Sigmoid colon (tissue), 7 donors: ENCODE results near the gene ITM2B. TPM values are rescaled to one million over a fixed set of nuclear protein-coding genes. Genes with fewer than 3 reads are reported as not detected.
A peak's percentile ranks its signal among the peaks of the same experiment; 100 is the strongest.

ENCODE experiments used
- DNase-seq: peaks from one replicate; pipeline ENCODE4 v3.0.0-alpha.2; 2019
- H3K27ac ChIP-seq, 4 donors: fragments of 200-600 bp; sonication (generic); one replicate each; pipeline ENCODE4 v1.5.1; 2016 to 2019; ENCODE audit warnings: mild to moderate bottlenecking in 1 of 4
- H3K27me3 ChIP-seq, 3 donors: fragments of 200-600 bp; sonication (generic); one replicate each; pipeline ENCODE4 v1.5.1; 2019; ENCODE audit warnings: mild to moderate bottlenecking in 1 of 3
- H3K36me3 ChIP-seq, 4 donors: fragments of 200-600 bp; sonication (generic); one replicate each; pipeline ENCODE4 v1.5.1; 2016 to 2019
- H3K4me1 ChIP-seq, 4 donors: fragments of 200-600 bp; sonication (generic); one replicate each; pipeline ENCODE4 v1.5.1; 2017 to 2019
- H3K4me3 ChIP-seq, 4 donors: fragments of 200-600 bp; sonication (generic); one replicate each; pipeline ENCODE4 v1.5.1; 2017 to 2019; ENCODE audit warnings: mild to moderate bottlenecking in 2 of 4, moderate library complexity in 1 of 4
- H3K9me3 ChIP-seq, 4 donors: fragments of 200-600 bp in 3 of 4; sonication (generic) in 3 of 4; one replicate each; pipeline versions ENCODE4 v1.5.1 to v1.6.1; 2013 to 2019
- CTCF ChIP-seq, 4 experiments: fragments of 450-650 bp in 3 of 4; fragments of 200-600 bp in 1 of 4; IDR thresholded peaks; one replicate each; pipeline ENCODE4 v1.5.1; 2016 to 2019; ENCODE audit warnings: antibody characterized with exemption in 4 of 4, mild to moderate bottlenecking in 3 of 4, moderate library complexity in 2 of 4
- EP300 ChIP-seq, 4 donors: sonication (generic); formaldehyde crosslinking; IDR thresholded peaks; one replicate each; pipeline ENCODE4 v1.6.1; 2017; ENCODE audit warnings: antibody characterized with exemption in 4 of 4
- POLR2A ChIP-seq, 2 donors: fragments of 450-650 bp; IDR thresholded peaks; one replicate each; pipeline ENCODE4 v1.6.1; 2016; ENCODE audit warnings: antibody characterized with exemption in 2 of 2, mild to moderate bottlenecking in 2 of 2, moderate library complexity in 2 of 2
- POLR2AphosphoS5 ChIP-seq, 4 donors: sonication (generic); formaldehyde crosslinking; IDR thresholded peaks; one replicate each; pipeline ENCODE4 v1.6.1; 2017; ENCODE audit warnings: antibody characterized with exemption in 4 of 4
- WGBS, 2 donors: extraction: QIAGEN DNeasy Blood & Tissue Kit; methylation state at CpG; one replicate each; pipeline ENCODE4 v1.1.7; 2013; 5-methylcytosine and 5-hydroxymethylcytosine counted together
- intact Hi-C: fragments of 100-400 bp; cut with DNase I; formaldehyde crosslinking; loops from one replicate; pipeline ENCODE4 v1.15.1; 2023
- polyA plus RNA-seq, 3 donors: library from polyadenylated mRNA; stranded (reverse); fragments of 200-250 nt; gene quantifications; one replicate each; pipeline ENCODE4 v1.2.3, GENCODE V29; 2013
- total RNA-seq, 4 donors: library from RNA; depleted of rRNA; stranded (reverse); fragments of >200 nt; gene quantifications; one replicate each; pipeline ENCODE4 v1.1.0, GENCODE V29; 2016
- donor health status: healthy with polysubstance abuse.
- donor health status: Bipolar disorder and iron deficiency.
- donor health status: healthy.

Gene ITM2B
- total and polyA plus RNA-seq, 7 donors = 147 to 478 (median 285) TPM

- 88 to 93% methylated on average over 2 of the region's 2 CpGs for WGBS, 2 donors
- TF ChIP-seq POLR2A (IDR thresholded peaks at IDR 0.05) (no peak), POLR2AphosphoS5 (IDR thresholded peaks at IDR 0.05) (no peak), CTCF (IDR thresholded peaks at IDR 0.05) (no peak), EP300 (IDR thresholded peaks at IDR 0.05) (no peak)
- Histone ChIP-seq H3K4me3 (no peak overlapping the region), H3K4me1 (peaks cover 2 to 7% (median 4%) of the 10 kb centered on the region in 4 donors), H3K27ac (no peak overlapping the region), H3K36me3 (no peaks in the 10 kb centered on the region), H3K9me3 (no peaks in the 10 kb centered on the region), H3K27me3 (no peaks in the 10 kb centered on the region)
- DNase-seq = no peak
- intact Hi-C loops = no loop called here
Measured at GRCh38 chr13:48216204-48216711, 16.7 kb upstream of the ITM2B start.

DNA sequence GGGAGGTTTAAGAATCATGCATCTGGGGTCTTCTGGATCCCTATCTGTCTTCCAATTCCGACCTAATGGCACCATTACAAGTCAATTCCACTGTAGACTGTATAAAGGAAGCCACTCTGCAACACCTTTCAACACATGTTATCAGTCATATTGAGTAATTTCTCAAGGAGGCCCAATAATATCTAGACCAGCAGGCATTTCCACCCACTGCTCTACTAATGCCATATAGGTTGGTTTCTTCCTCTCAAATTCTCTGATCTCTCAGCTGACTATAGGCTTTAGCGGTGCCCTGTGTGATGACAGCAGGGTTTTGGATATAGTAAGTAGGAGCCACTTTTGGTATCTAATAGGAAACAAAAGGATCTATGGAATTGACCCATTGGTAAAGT is 12.4 kb upstream of the ITM2B start:
- Histone ChIP-seq H3K4me1 (peaks cover 2 to 19% (median 17%) of the 10 kb centered on the region in 4 donors), H3K9me3 (no peaks in the 10 kb centered on the region), H3K27ac (peak overlapping the region; percentile 64 to 73 (median 68)), H3K4me3 (no peak overlapping the region), H3K36me3 (no peaks in the 10 kb centered on the region), H3K27me3 (no peaks in the 10 kb centered on the region)
- no peak for DNase-seq
- intact Hi-C loops = no loop called here
- WGBS, 2 donors = 77% methylated on average over 2 of the region's 2 CpGs
- no peak for TF ChIP-seq POLR2A (IDR thresholded peaks at IDR 0.05)
- TF ChIP-seq POLR2AphosphoS5 (IDR thresholded peaks at IDR 0.05) = no peak
- no peak for TF ChIP-seq EP300 (IDR thresholded peaks at IDR 0.05)
- no peak for TF ChIP-seq CTCF (IDR thresholded peaks at IDR 0.05)

DNA sequence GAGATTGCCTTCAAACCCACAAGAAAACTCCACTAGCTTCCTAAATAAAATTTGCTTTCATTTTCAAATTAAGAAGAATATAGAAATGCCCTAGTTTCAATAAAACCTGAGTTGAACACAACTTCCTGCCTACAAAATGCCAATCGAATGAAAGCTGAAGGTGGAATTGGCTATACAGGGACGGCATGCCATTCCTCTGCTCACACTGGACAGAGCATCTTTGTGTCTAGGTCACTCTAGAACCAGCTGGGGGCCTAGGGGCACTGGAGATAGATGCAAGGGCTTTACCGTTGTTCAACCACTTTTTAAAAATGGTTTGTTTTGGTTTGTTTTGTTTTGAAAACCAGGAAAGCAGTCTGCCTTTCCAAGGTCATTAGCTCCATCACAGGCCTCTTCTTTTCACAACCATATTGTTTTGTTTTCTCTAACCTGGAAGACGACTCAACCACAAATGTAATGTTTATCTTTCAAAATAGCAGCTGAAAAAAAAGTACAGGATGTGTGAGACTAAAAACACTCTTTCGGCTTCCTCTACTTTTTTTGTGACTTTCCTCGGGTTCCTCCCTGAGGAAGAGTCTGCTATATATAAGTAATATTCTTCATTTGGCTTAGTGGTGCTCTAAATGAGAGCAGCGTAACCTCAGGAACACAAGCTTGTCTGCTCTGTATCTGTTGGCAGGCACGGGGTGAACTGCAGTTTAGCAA is 11.9 kb upstream of the ITM2B start:
- Histone ChIP-seq H3K27ac (peak overlapping the region; percentile 64 to 73 (median 68)), H3K27me3 (no peaks in the 10 kb centered on the region), H3K36me3 (no peaks in the 10 kb centered on the region), H3K4me3 (no peak overlapping the region), H3K4me1 (peaks cover 2 to 19% (median 17%) of the 10 kb centered on the region in 4 donors), H3K9me3 (no peaks in the 10 kb centered on the region)
- WGBS, 2 donors = 32 to 70% methylated on average over 8 of the region's 8 CpGs
- intact Hi-C loops = no loop called here
- peak; percentile 68 for DNase-seq
- TF ChIP-seq POLR2A (IDR thresholded peaks at IDR 0.05) (no peak), POLR2AphosphoS5 (IDR thresholded peaks at IDR 0.05) (peak in 1 of 4 donors; percentile 33)

GRCh38 chr13:48221686-48222187 is 11.3 kb upstream of the ITM2B start:
- intact Hi-C loops = no loop called here
- no peak for DNase-seq
- TF ChIP-seq EP300 (IDR thresholded peaks at IDR 0.05) (no peak), POLR2AphosphoS5 (IDR thresholded peaks at IDR 0.05) (peak in 2 of 4 donors; percentile 1)
- no peaks in the 10 kb centered on the region for H3K9me3 ChIP-seq
- peak overlapping the region; percentile 64 to 73 (median 68) for H3K27ac ChIP-seq
- no peaks in the 10 kb centered on the region for H3K27me3 ChIP-seq
- WGBS, 2 donors = 59 to 74% methylated on average over 4 of the region's 4 CpGs
- H3K4me1 ChIP-seq = peaks cover 2 to 19% (median 17%) of the 10 kb centered on the region in 4 donors
- peak overlapping the region in 2 of 4 donors; percentile 30 to 39 for H3K4me3 ChIP-seq
- no peaks in the 10 kb centered on the region for H3K36me3 ChIP-seq

GRCh38 chr13:48222358-48223301 is 10.4 kb upstream of the ITM2B start:
- Histone ChIP-seq H3K36me3 (no peaks in the 10 kb centered on the region), H3K4me1 (peaks cover 2 to 19% (median 17%) of the 10 kb centered on the region in 4 donors), H3K4me3 (peak overlapping the region; percentile 13 to 39 (median 28)), H3K27me3 (no peaks in the 10 kb centered on the region), H3K27ac (peak overlapping the region; percentile 64 to 73 (median 68)), H3K9me3 (no peaks in the 10 kb centered on the region)
- TF ChIP-seq POLR2AphosphoS5 (IDR thresholded peaks at IDR 0.05) = no peak
- TF ChIP-seq POLR2A (IDR thresholded peaks at IDR 0.05) = no peak
- no peak for TF ChIP-seq EP300 (IDR thresholded peaks at IDR 0.05)
- TF ChIP-seq CTCF (IDR thresholded peaks at IDR 0.05) = no peak
- intact Hi-C loops = no loop called here
- peak; percentile 73 for DNase-seq
- 58% methylated on average over 12 of the region's 12 CpGs for WGBS, 2 donors
